Motor neuron (in vitro differentiated cells): ENCODE data around the gene MTUS2. TPM values are rescaled to one million over a fixed set of nuclear protein-coding genes. Genes with fewer than 3 reads are reported as not detected.
"Not testable (repeated sequence)": the region's sequence is repeated elsewhere in the genome, so short reads cannot be mapped to it uniquely, and the experiment has no call there.

Experiments used
- ATAC-seq, 8 experiments: fragments of 200-7000 bp; cut with Tn5 transposase; replicated peaks in 6 of 8; 2 replicates each; pipeline ENCODE4 v1.8.0; 2021; ENCODE audit warnings: mild to moderate bottlenecking in 8 of 8, moderate library complexity in 8 of 8
- H3K27ac ChIP-seq, 2 donors: fragments of 250-450 bp; sonication (Bioruptor Pico); 2 replicates each; pipeline ENCODE4 v1.9.0; 2021; ENCODE audit warnings: antibody characterized with exemption in 2 of 2, mild to moderate bottlenecking in 2 of 2, moderate library complexity in 1 of 2
- H3K4me1 ChIP-seq, 2 donors: fragments of 250-450 bp; sonication (Bioruptor Pico); replicated peaks in 1 of 2; 2 replicates each; pipeline ENCODE4 v1.6.1; 2021; ENCODE audit warnings: antibody characterized with exemption in 2 of 2, mild to moderate bottlenecking in 2 of 2, moderate library complexity in 1 of 2
- H3K4me3 ChIP-seq, 5 donors: fragments of 250-450 bp; sonication (Bioruptor Pico); 2 replicates each; pipeline ENCODE4 v1.9.0; 2021; ENCODE audit warnings: antibody characterized with exemption in 5 of 5, mild to moderate bottlenecking in 5 of 5, moderate library complexity in 4 of 5
- WGBS, 10 experiments: fragments of 450-650 bp; shearing (Covaris generic); methylation state at CpG; one replicate each; pipeline ENCODE4 v1.0.0; 2022; 5-methylcytosine and 5-hydroxymethylcytosine counted together
- in situ Hi-C, 9 experiments: fragments of 400-800 bp; cut with MboI; loops; one replicate each; pipeline ENCODE4 v1.15.0; 2021; ENCODE audit warnings: low sequenced_read_pairs in 9 of 9, low pct_unique_long_range_greater_than_20kb in 2 of 9; ENCODE audit not compliant: unreplicated experiment in 9 of 9
- total RNA-seq, 8 experiments: library from RNA; unstranded; fragments of 300-600 nt; gene quantifications; 2 replicates each; pipeline versions ENCODE4 v1.2.3 to v1.2.4, GENCODE V29; 2022

Gene MTUS2
- total RNA-seq, 8 experiments from 2014 or later: 1.1 to 9.6 (median 3.9) TPM

DNA sequence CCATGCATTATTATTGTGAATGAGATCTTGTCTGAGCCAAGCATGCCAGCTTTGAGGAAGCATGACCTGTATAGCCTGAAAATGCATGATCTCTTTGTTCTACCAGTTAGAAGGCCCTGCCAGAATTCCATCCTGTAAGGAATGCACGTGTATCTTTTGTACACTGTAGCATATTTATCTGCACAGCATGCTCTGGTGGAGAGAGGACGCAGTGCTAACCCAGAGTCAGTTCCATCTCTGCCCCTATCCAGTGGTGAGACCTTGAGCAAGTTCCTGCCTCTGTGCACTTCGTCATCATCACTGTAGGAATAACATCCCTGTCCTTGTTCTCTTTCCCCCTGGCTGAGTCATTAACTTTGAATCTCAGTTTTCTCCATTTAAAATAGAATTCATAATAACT lies 541.6 kb downstream of the MTUS2 start:
- Histone ChIP-seq H3K27ac (no peak overlapping the region), H3K4me3 (no peak overlapping the region), H3K4me1 (peaks cover 0 to 14% of the 10 kb centered on the region in 2 donors)
- in situ Hi-C loops: loop anchor here in 4 of 9 experiments (25.0 kb wide), 3 partner anchors 101 to 699 kb away; partner anchors contain the start of genes MTUS2 (in 4 of the 4) and POMP (in 1 of the 4)
- 0 to 100% (median 79%) methylated on average over 1 to 3 of the region's 3 CpGs; no CpG with 5 or more reads in 1 of the 10 experiments for WGBS, 10 experiments
- ATAC-seq: no peak

DNA sequence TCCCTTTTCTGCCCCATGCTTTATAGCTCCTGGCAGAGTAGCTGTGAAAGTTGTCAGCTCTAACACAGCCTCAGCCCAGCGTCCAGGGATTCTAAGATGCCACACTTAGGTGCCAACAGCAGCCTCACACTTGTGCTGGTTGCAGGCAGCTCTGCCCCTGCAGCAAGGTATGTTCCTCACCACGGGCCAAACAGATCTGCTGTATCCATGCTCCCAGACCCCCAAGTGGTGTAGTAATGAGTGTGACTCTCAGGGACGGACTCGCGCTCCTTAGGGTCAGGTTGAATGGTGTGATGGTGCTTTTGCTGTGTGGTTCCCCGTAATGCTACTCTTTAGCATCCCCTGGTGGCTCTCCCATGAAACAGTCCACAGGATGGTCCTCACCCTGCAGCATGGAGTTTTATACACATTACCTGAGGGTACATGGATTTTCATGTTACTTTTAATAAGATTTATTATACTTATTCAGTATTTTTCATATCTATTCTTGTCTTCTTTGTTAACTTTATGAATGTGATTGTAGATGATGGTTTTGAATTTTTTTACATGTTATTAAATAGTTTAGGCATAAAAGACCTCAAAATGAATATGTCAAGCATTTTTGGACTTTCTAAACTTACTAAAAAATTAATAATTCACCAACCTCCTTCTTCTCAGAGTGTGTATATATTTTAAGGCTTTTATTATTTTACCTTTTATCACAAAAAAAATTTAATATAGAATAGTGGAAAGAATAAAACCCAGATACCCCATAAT lies 542.9 kb downstream of the MTUS2 start:
- Histone ChIP-seq H3K4me1 (peaks cover 0 to 3% of the 10 kb centered on the region in 2 donors), H3K27ac (no peak overlapping the region), H3K4me3 (no peak overlapping the region)
- 0 to 15% (median 5%) methylated on average over 1 to 5 of the region's 6 CpGs; no CpG with 5 or more reads in 5 of the 10 experiments for WGBS, 10 experiments
- peak; percentile 93 to 100 (median 99) for ATAC-seq
- in situ Hi-C loops: loop anchor here in 4 of 9 experiments (25.0 kb wide), 3 partner anchors 99 to 701 kb away; partner anchors contain the start of genes MTUS2 (in 4 of the 4) and POMP (in 1 of the 4)

DNA sequence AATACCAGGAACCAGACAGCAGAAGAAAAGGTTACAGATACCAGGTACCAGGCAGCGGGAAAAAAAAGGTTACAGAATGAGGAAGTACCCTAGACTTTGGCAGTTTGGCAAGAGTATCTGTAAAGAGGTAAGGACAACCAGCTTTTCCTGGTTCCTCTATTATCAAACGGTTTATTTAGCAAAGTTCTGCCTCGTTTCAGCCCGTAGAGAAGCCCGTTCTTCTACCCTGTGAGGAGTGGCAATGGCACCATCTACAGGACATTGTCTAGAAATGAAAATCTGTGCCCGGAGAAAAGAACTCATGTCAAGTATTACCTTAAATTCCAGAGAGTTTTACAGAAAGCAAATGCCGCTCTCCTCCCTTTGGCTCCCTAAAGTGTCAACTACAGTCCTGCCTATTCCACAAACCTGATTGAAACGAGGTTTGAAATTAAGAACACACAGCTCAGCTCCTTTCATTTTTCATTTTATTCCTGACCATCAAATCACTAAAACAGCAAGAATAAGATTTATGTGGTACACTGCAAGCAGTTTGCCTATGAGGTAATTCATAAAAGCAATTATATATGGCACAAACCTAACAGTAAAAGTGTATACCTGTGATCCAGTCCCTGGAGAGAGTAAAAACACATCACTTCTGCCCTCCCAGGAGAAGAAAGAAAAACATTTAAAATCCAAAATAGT lies 549.1 kb downstream of the MTUS2 start:
- Histone ChIP-seq H3K27ac (no peak overlapping the region), H3K4me1 (no peaks in the 10 kb centered on the region), H3K4me3 (no peak overlapping the region)
- in situ Hi-C loops: loop anchor here in 4 of 9 experiments (25.0 kb wide), 3 partner anchors 93 to 707 kb away; partner anchors contain the start of genes MTUS2 (in 4 of the 4) and POMP (in 1 of the 4)
- peak in 7 of 8 experiments; percentile 50 to 89 (median 74) for ATAC-seq
- 0 to 80% (median 18%) methylated on average over 1 to 7 of the region's 8 CpGs for WGBS, 10 experiments

DNA sequence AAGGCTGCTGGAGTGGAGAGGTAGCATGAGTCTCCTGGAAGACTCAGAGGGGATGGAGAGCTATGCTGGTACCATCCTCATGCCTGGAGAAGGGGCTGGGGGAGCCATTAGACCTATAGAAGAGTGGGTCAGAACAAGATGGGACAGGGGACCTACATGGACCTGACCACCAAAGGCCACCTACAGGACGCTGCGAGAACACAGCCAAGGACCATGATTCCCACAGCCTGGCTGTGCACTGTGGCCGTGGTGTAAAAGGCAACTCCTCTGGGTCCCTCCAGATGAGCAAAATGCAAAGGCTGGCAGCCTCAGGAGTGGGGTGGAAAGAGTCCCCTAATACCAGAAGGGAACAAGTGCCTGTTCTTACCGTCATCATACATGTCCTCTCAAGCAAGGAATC lies 559.1 kb downstream of the MTUS2 start:
- ATAC-seq: peak in 1 of 8 experiments; percentile 24
- H3K27ac ChIP-seq: no peak overlapping the region
- no peaks in the 10 kb centered on the region for H3K4me1 ChIP-seq
- in situ Hi-C loops: no loop called here
- WGBS, 10 experiments: 0 to 94% (median 68%) methylated on average over 1 to 4 of the region's 4 CpGs; no CpG with 5 or more reads in 2 of the 10 experiments
- H3K4me3 ChIP-seq: no peak overlapping the region

DNA sequence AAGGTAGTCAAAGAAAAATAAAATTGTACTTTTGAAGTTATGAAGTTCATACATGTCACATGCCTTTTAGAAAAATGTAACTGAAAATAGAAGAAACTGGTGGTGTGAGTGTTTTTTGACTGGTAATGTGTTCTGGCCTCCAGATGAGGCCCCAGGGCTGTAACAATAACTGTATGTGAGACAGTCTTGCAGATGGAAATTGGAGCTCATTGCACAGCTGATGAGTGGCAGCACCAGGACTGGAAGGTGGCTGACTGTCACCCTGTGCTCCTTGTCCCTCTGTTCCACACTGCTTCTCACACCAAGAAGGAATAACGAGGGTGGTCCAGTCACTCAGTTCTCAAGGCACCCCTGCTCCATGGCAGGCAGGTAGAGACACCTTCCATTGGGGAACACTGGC lies 559.7 kb downstream of the MTUS2 start:
- H3K27ac ChIP-seq: no peak overlapping the region
- no peak overlapping the region for H3K4me3 ChIP-seq
- in situ Hi-C loops: no loop called here
- 0% methylated on average over 1 of the region's 1 CpG; no CpG with 5 or more reads in 6 of the 10 experiments for WGBS, 10 experiments
- ATAC-seq: peak in 2 of 8 experiments; percentile 36 to 80
- H3K4me1 ChIP-seq: no peaks in the 10 kb centered on the region

DNA sequence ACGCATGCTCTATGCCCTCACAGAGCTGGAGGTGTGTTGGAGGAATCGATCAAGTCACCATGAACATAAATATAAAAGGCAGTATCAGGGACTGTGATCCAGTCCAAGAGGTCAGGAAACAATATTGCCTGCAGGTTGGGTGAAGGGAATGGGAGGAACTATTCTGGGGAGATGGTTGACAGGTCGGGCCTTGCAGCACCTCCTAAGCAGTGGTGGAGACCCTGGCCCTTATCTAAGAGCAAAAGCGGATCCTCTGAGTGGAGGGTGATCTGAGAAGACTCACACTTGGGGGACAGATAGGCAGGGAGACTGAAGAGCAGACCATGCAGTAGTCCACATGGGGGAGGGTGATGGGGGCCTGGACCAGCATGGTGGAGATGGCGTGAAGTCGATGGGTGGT lies 561.9 kb downstream of the MTUS2 start:
- Histone ChIP-seq H3K27ac (no peak overlapping the region), H3K4me1 (no peaks in the 10 kb centered on the region), H3K4me3 (no peak overlapping the region)
- in situ Hi-C loops: no loop called here
- WGBS, 10 experiments: 64 to 100% (median 70%) methylated on average over 1 to 6 of the region's 6 CpGs; no CpG with 5 or more reads in 2 of the 10 experiments
- no peak for ATAC-seq

DNA sequence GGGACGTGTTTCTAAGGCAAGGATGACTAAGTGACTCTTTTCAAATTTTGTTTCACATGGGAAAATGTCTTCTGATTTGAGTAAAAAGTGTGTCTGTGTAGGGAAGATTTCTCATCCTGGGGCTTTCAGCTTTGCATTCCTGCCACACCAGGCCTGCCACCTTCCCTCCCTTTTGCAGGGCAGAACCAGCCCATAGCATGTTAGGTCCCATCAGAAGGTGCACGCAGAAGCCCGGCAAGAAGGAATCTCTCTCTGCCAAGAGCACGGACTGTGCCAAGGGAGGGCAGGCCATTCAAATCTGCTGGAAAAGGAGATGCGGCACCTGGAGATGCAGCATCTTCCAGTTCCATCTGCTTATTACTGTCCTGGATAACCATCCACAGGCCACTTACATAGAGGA lies 563.3 kb downstream of the MTUS2 start:
- ATAC-seq: no peak
- 0 to 94% (median 70%) methylated on average over 1 to 5 of the region's 5 CpGs; no CpG with 5 or more reads in 2 of the 10 experiments for WGBS, 10 experiments
- Histone ChIP-seq H3K4me3 (no peak overlapping the region), H3K27ac (no peak overlapping the region), H3K4me1 (no peaks in the 10 kb centered on the region)
- in situ Hi-C loops: no loop called here

DNA sequence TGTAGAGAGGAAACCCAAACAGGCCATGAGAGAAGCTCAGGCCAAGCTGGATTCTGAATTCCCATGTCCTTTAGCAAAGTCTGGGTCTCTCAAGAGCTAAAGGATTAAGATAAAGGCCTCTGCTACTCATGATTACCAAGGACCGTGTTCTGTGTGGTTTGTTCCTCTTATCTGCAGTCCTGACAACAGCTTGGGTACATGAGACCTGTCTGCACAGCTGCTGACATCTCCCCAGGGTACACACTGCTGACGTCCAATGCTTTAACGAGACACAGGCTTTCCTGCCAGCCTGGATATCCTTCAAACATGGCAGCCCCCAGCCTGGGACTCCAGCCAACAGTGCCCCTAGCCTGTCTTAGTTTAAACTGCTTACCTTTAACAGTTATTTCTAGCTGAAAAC lies 564.3 kb downstream of the MTUS2 start:
- no peak for ATAC-seq

DNA sequence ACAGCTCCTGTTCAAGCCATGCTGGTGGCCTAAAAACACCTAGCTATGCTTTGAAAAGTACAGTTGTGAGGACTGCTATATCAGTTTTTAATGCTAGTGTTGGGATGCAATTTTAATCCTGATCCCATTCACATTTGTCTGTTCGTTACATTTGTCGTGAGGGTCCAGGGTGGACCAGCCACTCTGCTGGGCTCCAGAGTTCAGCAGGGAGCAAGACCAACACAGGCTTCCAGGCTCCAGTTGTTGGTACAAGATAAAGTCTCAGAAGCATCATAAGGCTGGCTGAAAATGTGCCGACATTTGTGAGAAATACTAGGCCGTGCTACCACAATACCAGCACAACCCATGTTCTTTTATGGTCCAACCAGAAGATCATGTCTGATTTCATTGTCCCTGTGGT lies 564.7 kb downstream of the MTUS2 start:
- no peaks in the 10 kb centered on the region for H3K4me1 ChIP-seq
- in situ Hi-C loops: no loop called here
- 0 to 90% (median 50%) methylated on average over 1 to 3 of the region's 4 CpGs; no CpG with 5 or more reads in 4 of the 10 experiments for WGBS, 10 experiments
- no peak overlapping the region for H3K27ac ChIP-seq
- H3K4me3 ChIP-seq: no peak overlapping the region
- ATAC-seq: no peak

More for the DNA sequence above, 564.3 kb downstream of the MTUS2 start:
- WGBS, 10 experiments: 0 to 63% (median 40%) methylated on average over 1 to 2 of the region's 3 CpGs; no CpG with 5 or more reads in 7 of the 10 experiments
- in situ Hi-C loops: no loop called here
- Histone ChIP-seq H3K4me3 (no peak overlapping the region), H3K27ac (no peak overlapping the region), H3K4me1 (no peaks in the 10 kb centered on the region)

DNA sequence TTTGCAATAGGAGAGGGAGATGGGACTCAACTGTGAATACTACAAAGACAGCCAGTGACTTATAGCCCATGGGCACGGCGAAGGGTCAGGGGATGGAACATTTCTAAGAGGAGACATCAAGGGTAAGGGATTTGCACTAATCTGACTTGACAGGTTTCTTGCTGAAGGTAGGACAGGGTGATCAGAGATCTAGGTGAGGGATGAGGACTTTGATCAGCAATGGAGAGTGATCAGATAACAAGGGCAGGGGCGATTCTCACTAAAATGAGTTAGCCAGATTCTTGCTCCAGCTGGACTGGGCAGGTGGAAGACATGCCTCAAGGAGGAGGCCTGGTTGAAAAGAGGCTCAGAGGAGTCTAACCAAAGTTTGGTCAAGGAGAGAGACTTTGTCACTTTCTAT lies 566.1 kb downstream of the MTUS2 start:
- H3K4me1 ChIP-seq: no peaks in the 10 kb centered on the region
- 0 to 85% (median 58%) methylated on average over 1 to 3 of the region's 3 CpGs; no CpG with 5 or more reads in 1 of the 10 experiments for WGBS, 10 experiments
- H3K4me3 ChIP-seq: no peak overlapping the region
- no peak for ATAC-seq
- in situ Hi-C loops: no loop called here
- H3K27ac ChIP-seq: no peak overlapping the region

DNA sequence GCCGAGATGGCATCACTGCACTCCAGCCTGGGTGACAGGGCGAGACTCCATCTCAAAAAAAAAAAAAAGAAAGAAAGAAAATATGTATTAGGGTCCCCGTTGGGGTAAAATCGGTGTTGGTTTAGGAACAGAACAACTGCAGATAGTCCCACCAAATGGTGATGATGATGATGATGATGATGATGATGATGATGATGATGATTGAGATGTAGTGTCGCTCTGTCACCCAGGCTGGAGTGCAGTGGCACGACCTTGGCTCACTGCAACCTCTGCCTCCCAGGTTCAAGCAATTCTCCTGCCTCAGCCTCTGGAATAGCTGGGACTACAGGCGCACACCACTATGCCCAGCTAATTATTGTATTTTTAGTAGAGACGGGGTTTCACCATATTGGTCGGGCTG lies 570.5 kb downstream of the MTUS2 start:
- H3K4me3 ChIP-seq, in situ Hi-C loops, H3K4me1 ChIP-seq, H3K27ac ChIP-seq, ATAC-seq: not testable (repeated sequence)
- 31 to 96% (median 75%) methylated on average over 1 to 7 of the region's 9 CpGs; no CpG with 5 or more reads in 2 of the 10 experiments for WGBS, 10 experiments

DNA sequence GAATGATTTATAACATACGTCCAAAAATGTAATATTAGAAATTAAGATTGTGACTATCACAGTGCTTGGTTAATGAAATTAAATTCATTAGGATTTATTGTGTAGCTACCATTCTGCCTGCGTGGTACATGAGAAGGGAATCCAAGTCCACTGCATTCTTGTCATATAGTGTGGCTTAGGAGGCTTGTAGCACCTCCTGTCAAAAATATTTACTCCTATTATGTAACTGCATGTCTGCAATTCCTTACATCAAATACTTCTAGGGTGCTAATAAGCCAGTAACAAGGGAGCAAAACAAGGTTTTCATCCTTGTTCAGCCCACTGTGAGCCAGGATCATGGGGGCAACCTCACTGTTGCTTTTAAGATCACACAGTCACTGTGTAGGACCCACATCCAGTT lies 576.3 kb downstream of the MTUS2 start:
- WGBS, 10 experiments: 17 to 80% (median 70%) methylated on average over 1 to 2 of the region's 2 CpGs
- Histone ChIP-seq H3K4me1 (no peaks in the 10 kb centered on the region), H3K27ac (no peak overlapping the region), H3K4me3 (no peak overlapping the region)
- ATAC-seq: no peak
- in situ Hi-C loops: no loop called here

DNA sequence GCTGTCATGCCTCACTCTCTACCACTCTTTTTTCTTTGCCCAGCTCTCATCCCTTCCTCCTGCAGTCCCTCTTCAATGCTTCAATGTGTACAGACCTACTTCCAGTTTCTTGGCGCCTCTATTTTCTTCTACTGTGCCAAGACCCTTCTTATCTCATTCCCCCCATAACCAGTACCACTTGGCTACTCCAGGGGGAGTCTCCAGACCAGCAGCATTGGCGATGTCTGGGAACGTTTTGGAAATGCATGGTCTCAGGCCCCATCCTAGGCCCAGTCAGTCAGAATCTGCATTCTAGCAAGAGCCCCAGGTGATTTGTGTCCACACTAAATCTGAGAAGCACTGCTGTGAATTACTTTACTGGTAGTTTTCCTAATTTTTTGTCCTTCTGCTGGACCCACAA lies 577.1 kb downstream of the MTUS2 start:
- WGBS, 10 experiments: 29 to 86% (median 45%) methylated on average over 1 to 3 of the region's 3 CpGs; no CpG with 5 or more reads in 4 of the 10 experiments
- Histone ChIP-seq H3K27ac (no peak overlapping the region), H3K4me1 (no peaks in the 10 kb centered on the region), H3K4me3 (no peak overlapping the region)
- ATAC-seq: no peak
- in situ Hi-C loops: no loop called here
